Stimulated activated CD4-positive, alpha-beta T cell treated with anti-CD3 and anti-CD28 coated beads, TNF-alpha, amount 100 ng/mL, for 24 hours (primary cell): ENCODE results near the gene TMCO6.
A peak's percentile ranks its signal among the peaks of the same experiment; 100 is the strongest.

ENCODE experiments used
- DNase-seq, 3 experiments: peaks; one replicate each; pipeline ENCODE4 v3.0.0-alpha.2; 2020; ENCODE audit warnings: low read depth in 3 of 3

The TMCO6 gene

GRCh38 chr5:140672455-140673186, 33.4 kb downstream of the TMCO6 start:
- no peak for DNase-seq

DNA sequence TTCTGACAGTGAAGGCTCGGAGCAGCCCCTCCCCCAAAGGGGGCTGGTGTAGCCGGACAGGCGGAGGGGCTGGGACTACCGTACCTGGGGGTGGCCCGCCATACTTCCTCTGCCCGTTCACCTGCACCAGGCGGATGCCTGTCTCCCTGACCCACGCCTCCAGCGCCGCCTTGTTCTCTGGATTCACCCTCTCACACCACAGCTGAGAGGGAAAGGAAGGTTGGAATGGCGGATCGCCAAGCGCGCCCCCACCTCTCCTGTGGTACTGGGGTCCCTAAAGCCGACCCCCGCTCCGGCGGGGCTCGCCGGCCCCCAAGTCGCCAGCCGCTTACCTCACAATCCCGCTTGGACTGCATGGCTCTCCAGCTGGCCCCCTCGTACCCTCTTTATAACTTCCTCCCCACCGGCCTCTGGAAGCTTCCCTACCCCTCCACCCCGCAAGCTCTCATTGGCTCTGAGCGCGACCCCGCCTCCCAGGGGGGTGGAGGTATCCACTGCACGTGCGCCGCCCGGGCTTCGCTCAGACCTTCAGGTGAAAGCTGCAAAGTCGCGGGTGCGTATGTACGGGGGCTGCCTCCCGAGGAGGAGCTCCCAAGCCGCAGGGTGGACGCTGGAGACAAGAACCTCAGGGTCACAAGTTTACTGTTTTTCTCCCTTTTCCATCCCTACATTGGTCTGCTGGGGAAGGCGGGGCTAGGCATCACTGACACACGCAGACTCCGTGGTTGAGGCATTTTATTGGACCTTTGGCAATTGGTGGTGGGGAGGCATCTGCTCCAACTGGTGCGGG, 34.1 kb downstream of the TMCO6 start, which contains the start of gene DND1:
DND1 (minus strand) TSS at position 390 of the 790 bp plus-strand sequence; CDS start at position 356, 34 bp downstream.
- DNase-seq, result no peak

- no peak for DNase-seq
Observed at GRCh38 chr5:140674211-140674610, 35.0 kb downstream of the TMCO6 start.

DNA sequence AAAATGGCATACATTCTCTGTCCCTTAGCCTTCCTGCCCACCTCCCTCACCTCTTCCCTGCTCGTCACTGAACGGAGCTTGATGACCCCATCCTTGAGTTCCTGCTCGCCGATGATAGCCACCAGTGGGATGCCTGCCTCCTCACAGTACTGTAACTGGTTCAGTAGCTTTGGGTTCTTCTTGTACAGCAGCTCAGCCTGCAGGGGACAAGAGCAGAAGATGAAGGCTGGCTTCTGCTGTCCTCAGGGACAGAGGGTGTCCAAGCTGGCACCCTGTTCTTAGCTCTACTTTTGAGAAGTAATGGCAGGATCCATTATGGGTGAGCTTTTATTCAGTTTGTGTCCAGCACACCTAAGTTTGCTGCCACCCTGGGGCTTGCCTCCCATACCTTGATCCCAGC, 35.4 kb downstream of the TMCO6 start:
- no peak for DNase-seq

DNA sequence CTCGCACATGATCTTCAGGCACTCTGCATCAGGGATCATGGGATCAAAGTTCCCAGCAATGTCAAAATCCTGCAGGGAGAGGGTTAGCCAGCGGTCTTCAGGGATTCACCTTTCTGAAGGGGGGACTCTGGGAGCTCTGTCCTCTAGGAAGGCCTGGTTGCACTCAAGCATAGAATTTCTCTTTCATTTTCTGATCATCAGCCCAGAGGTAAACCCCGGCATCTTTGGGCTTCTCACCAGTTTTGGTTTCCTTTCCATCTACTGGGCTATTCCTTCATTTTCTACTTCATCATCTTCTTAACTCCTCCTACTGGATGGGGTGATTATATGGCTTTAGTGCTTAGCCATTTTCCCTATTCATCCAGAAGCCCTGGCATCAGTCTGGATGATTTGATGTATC, 38.7 kb downstream of the TMCO6 start:
- DNase-seq, result no peak

DNA sequence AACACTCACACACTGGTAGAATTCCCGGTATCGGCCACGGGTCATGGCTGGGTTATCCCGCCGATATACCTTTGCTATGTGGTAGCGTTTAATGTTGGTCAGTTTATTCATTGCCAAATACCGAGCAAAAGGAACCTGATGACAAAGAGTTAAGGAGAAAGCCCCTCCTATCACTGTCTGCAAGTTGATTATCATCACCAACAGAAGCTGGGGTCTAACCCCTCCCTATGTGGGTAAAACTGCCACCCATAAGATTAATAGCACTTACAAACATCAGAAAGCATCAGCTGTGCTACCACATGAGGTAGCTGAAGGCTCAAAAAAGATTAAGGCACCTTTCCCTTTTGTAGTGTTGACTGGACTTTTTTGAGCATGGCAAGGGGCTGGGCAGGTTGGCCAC, 39.7 kb downstream of the TMCO6 start:
- no peak for DNase-seq

DNA sequence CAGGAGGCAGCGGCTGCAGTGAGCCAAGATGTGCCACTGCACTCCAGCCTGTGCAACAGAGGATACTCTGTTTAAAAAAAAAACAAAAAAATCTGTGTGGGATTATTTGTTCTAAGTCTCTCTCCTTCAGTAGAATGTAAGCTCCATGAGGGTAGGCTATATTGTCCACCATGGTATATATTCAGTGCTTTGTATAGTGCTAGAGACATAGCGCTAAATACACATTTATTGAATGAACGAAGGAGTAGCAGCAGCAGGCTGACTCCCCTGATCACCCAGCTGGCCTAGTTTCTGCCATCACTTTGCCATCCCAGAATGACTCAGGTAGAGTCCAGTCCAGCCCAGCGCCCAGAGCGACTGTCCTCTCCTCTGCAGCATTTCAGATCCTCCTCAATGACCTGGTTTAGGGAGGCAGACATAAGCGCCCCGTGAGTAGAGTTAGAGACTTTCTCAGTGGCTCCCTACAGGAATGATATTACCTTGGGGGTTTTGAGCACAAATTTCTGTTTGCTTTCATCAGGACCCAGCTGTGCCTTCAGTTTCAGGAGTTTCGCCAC, 51.2 kb downstream of the TMCO6 start:
- DNase-seq, result no peak

DNA sequence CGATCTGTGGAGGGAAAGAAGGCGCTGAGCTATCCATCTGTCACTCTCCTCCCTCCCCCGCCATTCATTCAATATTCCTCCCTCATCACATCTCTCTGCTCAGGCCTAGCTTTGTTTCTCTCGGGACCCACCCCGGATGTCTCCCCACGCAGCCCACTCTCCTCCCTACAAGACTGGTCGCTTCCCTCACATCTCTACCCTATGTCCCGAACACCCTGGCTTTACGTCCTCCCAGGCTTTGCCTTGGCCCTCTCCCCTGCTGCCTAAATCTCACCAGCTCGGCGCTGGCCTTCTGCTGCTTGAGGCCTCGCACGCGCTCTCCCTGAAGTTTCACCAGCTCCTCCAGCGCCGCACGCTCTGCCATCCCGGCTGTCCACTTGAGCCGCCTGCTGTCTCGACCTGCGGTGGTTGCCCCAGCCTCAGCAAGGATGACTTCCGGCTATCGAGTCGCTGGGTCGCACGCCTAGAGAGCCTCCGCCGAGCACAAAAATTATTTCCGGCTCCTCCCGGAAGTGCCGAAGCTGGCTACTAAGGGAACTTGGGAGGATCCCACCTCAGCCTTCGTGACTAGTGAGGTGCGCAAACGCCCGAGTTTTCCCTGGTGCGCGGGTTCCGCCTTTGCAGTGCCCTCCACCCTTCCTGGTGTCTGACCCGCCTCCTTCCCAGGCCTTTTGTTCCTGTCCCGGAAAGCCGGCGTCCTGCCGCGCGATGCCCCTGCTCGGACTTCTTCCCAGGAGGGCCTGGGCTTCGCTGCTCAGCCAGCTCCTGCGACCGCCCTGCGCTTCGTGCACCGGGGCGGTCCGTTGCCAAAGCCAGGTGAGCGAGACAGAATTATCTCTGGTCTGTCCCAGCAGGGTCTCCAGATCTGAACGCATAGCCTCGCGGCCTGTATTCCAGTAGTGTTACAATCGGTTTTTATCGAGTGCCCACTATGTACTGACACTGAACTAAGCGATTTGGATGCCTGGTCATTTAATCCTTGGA, 52.0 kb downstream of the TMCO6 start, which contains the start of the genes HARS1 and HARS2:
HARS1 (minus strand) TSS at position 430 of the 984 bp plus-strand sequence; CDS start at position 364, 66 bp downstream.
HARS2 (plus strand) TSS at position 515 of the 984 bp plus-strand sequence; CDS start at position 709, 194 bp downstream.
- peak; percentile 74 to 84 (median 78) for DNase-seq

DNA sequence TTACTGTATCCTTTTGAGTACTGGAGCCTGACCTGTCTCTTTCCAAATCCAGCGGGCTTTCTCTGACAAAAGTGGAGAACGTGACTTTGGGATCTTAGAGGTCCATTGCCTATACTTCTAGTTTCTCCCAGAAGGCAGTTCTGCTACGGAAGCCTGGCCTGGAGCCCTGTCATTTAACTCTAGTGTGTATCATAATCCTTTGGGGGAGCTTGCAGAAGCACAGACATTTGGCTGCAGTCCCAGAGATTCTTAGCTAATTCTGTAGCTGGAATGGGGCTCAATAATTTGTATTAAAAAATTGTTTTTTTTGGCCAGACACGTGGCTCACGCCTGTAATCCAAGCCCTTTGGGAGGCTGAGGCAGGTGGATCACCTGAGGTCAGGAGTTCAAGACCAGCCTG, 55.0 kb downstream of the TMCO6 start:
- DNase-seq, result no peak
